Activated CD4-positive, alpha-beta T cell treated with anti-CD3 and anti-CD28 coated beads, Interleukin-2, amount 10 ng/mL, durations not matched to agents 24 days and 14 days (primary cell): Measurements from ENCODE around the gene MYADM. TPM values are rescaled to one million over a fixed set of nuclear protein-coding genes. Genes with fewer than 3 reads are reported as not detected.

Experiments used
- DNase-seq: peaks from one replicate; pipeline ENCODE4 v3.0.0; 2022
- H3K27ac Mint-ChIP-seq: one replicate; pipeline ENCODE4 v1.8.0; 2022; ENCODE audit warnings: mild to moderate bottlenecking, mixed read lengths
- H3K27me3 Mint-ChIP-seq: one replicate; pipeline ENCODE4 v1.8.0; 2022; ENCODE audit warnings: mixed read lengths
- H3K36me3 Mint-ChIP-seq: one replicate; pipeline ENCODE4 v1.8.0; 2022; ENCODE audit warnings: low read depth, mild to moderate bottlenecking, mixed read lengths
- H3K4me1 Mint-ChIP-seq: one replicate; pipeline ENCODE4 v1.8.0; 2021; ENCODE audit warnings: mixed read lengths
- H3K4me3 Mint-ChIP-seq: one replicate; pipeline ENCODE4 v1.8.0; 2022; ENCODE audit warnings: mild to moderate bottlenecking, moderate library complexity, mixed read lengths
- H3K9me3 Mint-ChIP-seq: one replicate; pipeline ENCODE4 v1.8.0; 2021; ENCODE audit warnings: mixed read lengths
- intact Hi-C: fragments of 100-400 bp; cut with micrococcal nuclease; formaldehyde crosslinking; loops from one replicate; pipeline ENCODE4 v1.15.1; 2023
- total RNA-seq: library from RNA; stranded (reverse); gene quantifications from 2 replicates; pipeline ENCODE4 v1.2.3, GENCODE V29; 2022

MYADM gene
- total RNA-seq, 1 donor from 2014 or later, result 69.0 TPM

DNA sequence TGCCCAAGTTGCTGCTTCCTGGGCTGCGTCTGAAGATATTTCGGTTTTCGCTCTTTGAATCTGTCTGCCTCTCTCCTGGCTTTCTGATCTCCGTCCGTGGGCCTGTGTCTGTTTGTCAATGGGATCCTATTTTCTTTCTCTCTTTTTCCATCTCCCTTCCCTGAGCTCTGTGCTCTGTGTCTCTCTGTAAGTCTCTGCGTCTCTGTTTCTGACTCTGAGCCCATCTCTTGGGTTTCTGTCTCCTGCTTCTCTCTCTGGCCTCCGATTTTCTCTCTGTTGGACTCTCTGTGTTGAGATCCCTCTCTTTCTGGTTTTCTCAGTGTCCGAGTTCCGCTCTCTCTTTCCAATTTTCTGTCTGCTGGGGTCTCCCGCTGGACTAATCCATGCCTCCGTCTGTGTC, 16.1 kb downstream of the MYADM start:
- intact Hi-C loops, result no loop called here
- Mint-ChIP-seq H3K27me3 (peaks cover 34% of the 10 kb centered on the region), H3K4me1 (peaks cover 8% of the 10 kb centered on the region), H3K4me3 (peak overlapping the region; percentile 1), H3K27ac (no peak overlapping the region), H3K9me3 (no peaks in the 10 kb centered on the region), H3K36me3 (no peaks in the 10 kb centered on the region)
- DNase-seq, result no peak

DNA sequence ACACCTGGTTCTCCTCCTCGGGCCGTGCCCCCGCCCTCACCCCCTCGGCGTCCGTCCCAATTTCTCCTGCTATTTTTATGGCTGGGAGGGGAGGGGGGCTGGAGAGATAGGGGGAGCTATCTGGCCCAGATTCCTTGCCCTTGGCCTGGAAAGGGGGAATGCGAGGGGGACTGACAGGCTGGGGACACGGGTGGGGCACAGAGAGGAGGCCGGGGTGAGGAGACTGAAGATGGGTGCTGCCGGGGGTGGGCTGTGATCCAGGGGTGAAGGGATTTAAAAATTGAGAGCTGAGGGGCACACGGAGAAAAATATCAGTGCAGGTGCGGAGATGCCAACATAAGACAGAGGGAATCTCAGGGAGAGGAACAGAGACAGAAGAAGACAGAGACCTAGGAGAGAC, 16.6 kb downstream of the MYADM start:
- DNase-seq, result no peak
- Mint-ChIP-seq H3K36me3 (no peaks in the 10 kb centered on the region), H3K9me3 (no peaks in the 10 kb centered on the region), H3K27me3 (peaks cover 34% of the 10 kb centered on the region), H3K4me3 (no peak overlapping the region), H3K27ac (no peak overlapping the region), H3K4me1 (peaks cover 4% of the 10 kb centered on the region)
- intact Hi-C loops, result no loop called here

DNA sequence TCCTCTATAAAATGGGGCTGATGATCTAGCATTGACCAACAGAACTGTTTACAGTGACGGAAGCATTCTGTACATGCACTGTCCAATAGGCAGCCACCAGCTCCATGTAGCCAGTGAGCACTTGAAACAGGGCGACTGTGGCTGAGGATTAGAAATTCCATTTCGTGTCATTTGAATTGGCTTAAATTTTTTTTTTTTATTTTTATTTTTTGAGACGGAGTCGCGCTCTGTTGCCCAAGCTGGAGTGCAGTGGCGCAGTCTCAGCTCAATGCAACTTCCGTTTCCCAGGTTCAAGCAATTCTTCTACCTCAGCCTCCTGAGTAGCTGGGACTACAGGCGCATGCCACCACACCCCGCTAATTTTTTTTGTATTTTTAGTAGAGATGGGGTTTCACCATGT, 17.4 kb downstream of the MYADM start:
- no peak for DNase-seq
- H3K36me3 Mint-ChIP-seq, result no peaks in the 10 kb centered on the region
- no peaks in the 10 kb centered on the region for H3K9me3 Mint-ChIP-seq
- H3K4me1 Mint-ChIP-seq, result peaks cover 5% of the 10 kb centered on the region
- no peak overlapping the region for H3K4me3 Mint-ChIP-seq
- no peak overlapping the region for H3K27ac Mint-ChIP-seq
- intact Hi-C loops, result no loop called here
- H3K27me3 Mint-ChIP-seq, result peaks cover 34% of the 10 kb centered on the region

DNA sequence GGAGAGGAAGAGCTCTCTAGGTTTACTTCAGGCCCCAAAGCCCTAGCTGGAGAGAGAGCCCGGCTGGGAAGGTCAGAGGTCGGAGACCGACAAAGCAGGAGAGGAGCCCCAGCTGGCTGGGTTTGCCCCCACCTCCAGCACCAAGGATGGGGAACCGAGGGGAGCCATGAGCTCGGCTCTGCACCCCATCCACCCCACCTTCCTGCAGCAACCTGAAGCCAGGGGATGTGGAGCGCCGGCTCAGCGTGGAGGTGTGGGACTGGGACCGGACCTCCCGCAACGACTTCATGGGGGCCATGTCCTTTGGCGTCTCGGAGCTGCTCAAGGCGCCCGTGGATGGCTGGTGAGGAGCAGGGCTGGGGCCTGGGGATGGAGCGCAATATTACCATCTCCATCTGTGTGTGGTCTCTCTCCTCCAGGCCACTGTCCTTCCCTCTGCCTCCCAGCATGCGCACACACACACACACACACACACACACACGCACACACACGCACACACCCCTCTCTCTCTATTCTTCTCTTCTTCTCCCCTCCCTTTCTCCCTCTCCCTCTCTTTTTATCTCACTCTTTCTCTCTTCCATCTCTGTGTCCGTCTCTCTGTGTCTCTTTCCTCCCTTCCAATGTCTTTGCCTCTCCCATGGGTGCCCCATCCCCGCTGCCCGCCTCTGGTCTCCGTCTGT, 24.8 kb downstream of the MYADM start:
- no peak for DNase-seq
- H3K9me3 Mint-ChIP-seq, result no peaks in the 10 kb centered on the region

GRCh38 chr19:53892981-53893325, 25.3 kb downstream of the MYADM start:
- no peaks in the 10 kb centered on the region for H3K36me3 Mint-ChIP-seq
- H3K27me3 Mint-ChIP-seq, result peaks cover 12% of the 10 kb centered on the region
- peaks cover 3% of the 10 kb centered on the region for H3K4me1 Mint-ChIP-seq
- no peak overlapping the region for H3K27ac Mint-ChIP-seq
- no peaks in the 10 kb centered on the region for H3K9me3 Mint-ChIP-seq
- intact Hi-C loops, result no loop called here
- no peak overlapping the region for H3K4me3 Mint-ChIP-seq
- no peak for DNase-seq

More for the DNA sequence above, 24.8 kb downstream of the MYADM start:
- no peak overlapping the region for H3K27ac Mint-ChIP-seq
- no peak overlapping the region for H3K4me3 Mint-ChIP-seq
- no peaks in the 10 kb centered on the region for H3K36me3 Mint-ChIP-seq
- peaks cover 3% of the 10 kb centered on the region for H3K4me1 Mint-ChIP-seq
- H3K27me3 Mint-ChIP-seq, result peaks cover 10% of the 10 kb centered on the region
- intact Hi-C loops, result no loop called here

DNA sequence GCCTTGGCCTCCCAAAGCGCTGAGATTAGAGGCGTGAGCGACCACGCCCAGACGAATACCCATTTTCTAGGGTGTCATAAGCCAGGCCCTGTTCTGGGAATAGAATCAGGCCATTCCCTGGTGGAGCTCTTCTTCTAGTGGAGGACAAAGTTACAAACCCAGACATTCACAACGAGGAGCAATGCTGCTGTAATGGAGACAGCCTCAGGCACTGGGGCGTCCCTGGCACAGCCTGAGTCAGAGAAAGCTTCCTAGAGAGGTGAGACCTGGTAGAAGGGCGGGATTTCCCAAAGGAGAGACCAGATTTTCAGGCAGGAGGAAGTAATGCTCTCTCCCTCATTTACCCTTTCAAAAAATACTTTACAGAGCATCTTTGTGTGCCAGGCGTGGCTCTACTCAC, 27.0 kb downstream of the MYADM start:
- DNase-seq, result no peak
- Mint-ChIP-seq H3K9me3 (no peaks in the 10 kb centered on the region), H3K27ac (no peak overlapping the region), H3K27me3 (peaks cover 15% of the 10 kb centered on the region), H3K4me1 (peaks cover 6% of the 10 kb centered on the region), H3K36me3 (no peaks in the 10 kb centered on the region), H3K4me3 (no peak overlapping the region)
- intact Hi-C loops, result no loop called here

DNA sequence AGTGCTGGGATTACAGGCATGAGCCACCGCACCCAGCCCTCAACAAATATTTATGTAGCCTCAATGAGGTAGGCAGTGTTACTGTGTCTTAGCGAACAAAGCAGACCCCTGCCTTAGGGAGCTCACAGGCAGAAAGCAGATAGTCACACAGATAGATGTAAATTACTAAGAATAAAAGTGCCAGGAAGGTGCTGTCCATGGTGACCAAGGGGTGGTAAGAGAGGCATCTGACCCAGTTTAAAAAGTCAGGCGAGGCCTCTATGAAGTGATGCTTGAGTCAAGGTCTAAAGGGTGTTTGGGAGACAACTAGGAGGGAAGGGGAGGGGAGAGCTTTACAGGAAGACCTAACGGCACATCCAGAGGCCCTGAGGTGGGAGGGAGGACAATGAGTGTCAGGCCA, 29.0 kb downstream of the MYADM start:
- intact Hi-C loops, result no loop called here
- H3K9me3 Mint-ChIP-seq, result no peaks in the 10 kb centered on the region
- H3K36me3 Mint-ChIP-seq, result no peaks in the 10 kb centered on the region
- no peak for DNase-seq
- H3K4me3 Mint-ChIP-seq, result no peak overlapping the region
- H3K27me3 Mint-ChIP-seq, result peaks cover 13% of the 10 kb centered on the region
- H3K27ac Mint-ChIP-seq, result no peak overlapping the region
- H3K4me1 Mint-ChIP-seq, result peaks cover 4% of the 10 kb centered on the region

DNA sequence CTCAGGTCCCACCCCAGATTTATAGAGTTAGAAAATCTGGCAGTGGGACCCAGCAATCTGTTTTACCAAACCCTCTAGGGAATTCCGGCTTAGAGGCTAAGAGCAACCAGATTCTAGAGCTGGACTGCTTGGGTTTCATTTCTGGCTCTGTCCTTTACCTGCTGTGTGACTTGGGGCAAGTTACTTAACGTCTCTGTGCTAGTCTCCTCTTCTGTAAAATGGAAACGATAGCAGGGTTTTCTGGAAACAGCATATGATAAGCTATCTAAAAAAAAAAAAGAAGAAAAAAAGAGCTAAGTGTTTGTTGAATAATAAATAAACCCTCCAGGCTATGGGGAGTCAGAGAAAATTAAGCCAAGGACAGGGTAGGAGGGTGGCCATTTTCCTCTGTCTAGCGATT, 29.8 kb downstream of the MYADM start:
- Mint-ChIP-seq H3K36me3 (no peaks in the 10 kb centered on the region), H3K27me3 (peaks cover 11% of the 10 kb centered on the region), H3K4me3 (no peak overlapping the region), H3K27ac (no peak overlapping the region), H3K9me3 (no peaks in the 10 kb centered on the region), H3K4me1 (peaks cover 4% of the 10 kb centered on the region)
- no peak for DNase-seq
- intact Hi-C loops, result no loop called here

DNA sequence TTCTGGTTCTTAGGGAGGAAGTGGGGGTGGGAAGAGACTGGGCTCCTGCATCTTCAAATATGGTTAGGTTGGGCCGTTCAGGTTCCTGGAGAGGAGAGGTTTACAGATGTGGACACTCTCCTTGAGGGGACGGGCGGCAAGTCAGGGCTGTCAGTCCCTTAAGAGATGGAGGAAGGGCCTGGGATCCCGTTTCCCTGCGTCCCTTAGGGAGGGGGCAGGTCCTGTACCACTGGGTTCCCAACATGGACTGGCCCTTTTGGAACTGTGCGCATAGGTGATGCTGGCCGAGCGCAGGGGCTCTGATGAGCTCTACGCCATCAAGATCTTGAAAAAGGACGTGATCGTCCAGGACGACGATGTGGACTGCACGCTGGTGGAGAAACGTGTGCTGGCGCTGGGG, 30.5 kb downstream of the MYADM start:
- Mint-ChIP-seq H3K27ac (no peak overlapping the region), H3K4me3 (no peak overlapping the region), H3K27me3 (peaks cover 12% of the 10 kb centered on the region), H3K9me3 (no peaks in the 10 kb centered on the region), H3K4me1 (peaks cover 4% of the 10 kb centered on the region), H3K36me3 (no peaks in the 10 kb centered on the region)
- no peak for DNase-seq
- intact Hi-C loops, result no loop called here

DNA sequence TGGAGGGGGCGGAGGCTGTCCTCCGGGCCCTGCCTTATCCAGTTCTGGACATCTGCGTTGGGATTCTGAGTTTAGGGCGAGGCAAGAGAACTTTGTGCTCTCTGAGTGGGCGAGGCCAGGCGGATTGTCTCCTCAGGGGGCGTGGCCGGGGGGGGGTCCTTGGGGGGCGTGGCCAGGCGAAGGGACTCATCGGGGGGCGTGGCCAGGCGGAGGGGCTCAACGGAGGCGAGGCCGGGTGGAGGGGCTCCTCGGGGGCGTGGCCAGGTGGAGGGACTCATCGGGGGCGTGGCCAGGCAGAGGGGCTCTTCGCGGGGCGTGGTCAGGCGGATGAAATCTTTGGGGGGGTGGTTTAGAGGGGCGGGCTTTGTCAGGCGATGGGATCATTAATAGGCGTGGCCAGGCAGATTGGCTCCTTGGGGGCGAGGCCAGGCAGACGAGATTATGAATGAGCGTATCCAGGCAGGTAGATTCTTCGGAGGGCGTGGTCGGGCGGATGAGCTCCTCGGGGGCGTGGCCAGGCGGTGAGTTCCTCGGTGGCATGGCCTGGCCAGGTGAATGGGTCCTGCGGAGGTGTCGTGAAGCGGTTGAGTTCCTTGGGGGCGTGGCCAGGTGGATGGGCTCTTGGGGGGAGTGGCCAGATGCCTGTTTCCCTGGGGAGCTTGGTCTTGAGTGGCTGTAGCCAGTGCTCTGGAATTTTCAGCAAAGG, 31.1 kb downstream of the MYADM start:
- DNase-seq, result no peak
- H3K27ac Mint-ChIP-seq, result no peak overlapping the region
- peaks cover 4% of the 10 kb centered on the region for H3K4me1 Mint-ChIP-seq
- H3K4me3 Mint-ChIP-seq, result no peak overlapping the region
- intact Hi-C loops, result no loop called here
- H3K27me3 Mint-ChIP-seq, result peaks cover 12% of the 10 kb centered on the region
- no peaks in the 10 kb centered on the region for H3K9me3 Mint-ChIP-seq
- H3K36me3 Mint-ChIP-seq, result no peaks in the 10 kb centered on the region

GRCh38 chr19:53900191-53900860, 32.6 kb downstream of the MYADM start:
- intact Hi-C loops, result loop anchor here (10.0 kb wide), 1 partner anchor 56 kb away; no protein-coding TSS in a partner anchor
- peaks cover 18% of the 10 kb centered on the region for H3K27me3 Mint-ChIP-seq
- no peaks in the 10 kb centered on the region for H3K9me3 Mint-ChIP-seq
- H3K27ac Mint-ChIP-seq, result no peak overlapping the region
- DNase-seq, result no peak
- no peak overlapping the region for H3K4me3 Mint-ChIP-seq
- peaks cover 4% of the 10 kb centered on the region for H3K4me1 Mint-ChIP-seq
- H3K36me3 Mint-ChIP-seq, result no peaks in the 10 kb centered on the region

DNA sequence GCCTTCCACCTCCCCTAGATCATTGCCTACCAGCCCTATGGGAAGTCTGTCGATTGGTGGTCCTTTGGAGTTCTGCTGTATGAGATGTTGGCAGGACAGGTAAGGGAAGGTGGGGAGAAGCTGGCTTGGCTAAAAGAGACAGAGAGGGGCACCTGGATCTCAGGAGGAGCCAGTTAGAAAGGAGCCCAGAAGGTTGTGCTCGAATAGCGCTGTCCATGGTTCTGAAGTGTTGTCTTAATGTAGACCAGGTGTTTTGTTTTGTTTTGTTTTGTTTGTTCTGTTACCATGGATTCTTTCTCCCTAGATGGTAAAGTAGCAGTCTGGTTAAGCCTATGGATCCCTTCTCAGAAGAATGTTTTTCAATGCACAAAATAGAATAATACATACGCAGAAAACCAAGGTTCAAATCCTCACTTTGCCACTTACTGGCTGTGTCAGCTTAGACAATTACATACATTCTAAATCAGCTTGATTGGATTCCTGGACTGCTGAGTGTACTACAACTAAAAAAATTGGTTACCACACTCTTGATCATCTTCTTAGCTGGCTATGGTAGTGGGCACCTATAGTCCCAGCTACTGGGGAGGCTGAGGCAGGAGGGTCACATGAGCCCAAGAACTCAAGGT, 35.5 kb downstream of the MYADM start:
- Mint-ChIP-seq H3K4me1 (peaks cover 12% of the 10 kb centered on the region), H3K36me3 (peaks cover 4% of the 10 kb centered on the region), H3K4me3 (no peak overlapping the region), H3K9me3 (no peaks in the 10 kb centered on the region), H3K27ac (no peak overlapping the region), H3K27me3 (peaks cover 35% of the 10 kb centered on the region)
- DNase-seq, result peak; percentile 87
- intact Hi-C loops, result loop anchor here (10.0 kb wide), 1 partner anchor 58 kb away; no protein-coding TSS in a partner anchor

DNA sequence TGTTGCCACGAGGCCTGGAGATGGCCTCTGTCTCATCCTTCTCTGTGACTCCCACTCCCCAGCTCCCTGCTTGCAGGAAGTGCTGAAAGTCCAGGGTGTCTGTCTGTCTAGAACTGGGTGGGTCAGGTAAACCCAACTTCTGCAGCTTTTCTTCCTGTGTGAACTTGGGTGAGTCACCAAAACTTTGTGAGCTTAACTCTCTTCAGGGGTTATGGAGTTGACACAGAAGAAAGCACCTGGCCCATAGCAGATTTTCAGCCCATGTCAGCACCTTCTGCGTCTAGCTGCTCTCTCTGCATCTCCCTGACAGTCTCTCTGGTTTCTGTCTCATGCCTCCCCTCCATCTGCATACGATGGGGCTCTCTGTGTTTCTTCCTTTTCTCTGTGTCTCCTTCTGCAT, 37.2 kb downstream of the MYADM start:
- no peak overlapping the region for H3K27ac Mint-ChIP-seq
- no peaks in the 10 kb centered on the region for H3K9me3 Mint-ChIP-seq
- peaks cover 16% of the 10 kb centered on the region for H3K4me1 Mint-ChIP-seq
- H3K27me3 Mint-ChIP-seq, result peaks cover 45% of the 10 kb centered on the region
- H3K4me3 Mint-ChIP-seq, result no peak overlapping the region
- DNase-seq, result no peak
- H3K36me3 Mint-ChIP-seq, result peaks cover 8% of the 10 kb centered on the region
- intact Hi-C loops, result loop anchor here (5.0 to 10.0 kb wide), 2 partner anchors 60 to 72 kb away; no protein-coding TSS in a partner anchor

DNA sequence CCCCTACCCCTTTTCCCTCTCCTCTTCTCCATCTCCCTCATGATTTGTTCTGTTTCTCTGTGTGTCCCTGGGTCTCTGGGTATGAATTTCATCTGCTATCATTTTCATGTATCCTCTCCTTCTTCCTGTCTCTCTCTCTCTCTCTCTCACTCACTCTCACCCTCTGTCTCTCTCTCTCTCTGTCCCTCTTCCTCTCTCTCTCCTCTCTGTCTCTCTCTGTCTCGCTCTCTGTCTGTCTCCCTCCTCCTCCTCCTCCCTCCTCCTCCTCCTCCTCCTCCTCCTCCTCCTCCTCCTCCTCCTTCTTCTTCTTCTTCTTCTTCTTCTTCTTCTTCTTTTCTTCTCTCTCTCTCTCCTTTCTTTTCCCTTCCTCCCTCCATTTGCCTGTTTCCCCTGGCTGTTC, 38.1 kb downstream of the MYADM start:
- H3K4me3 Mint-ChIP-seq, result no peak overlapping the region
- H3K27ac Mint-ChIP-seq, result no peak overlapping the region
- peaks cover 17% of the 10 kb centered on the region for H3K4me1 Mint-ChIP-seq
- peaks cover 54% of the 10 kb centered on the region for H3K27me3 Mint-ChIP-seq
- intact Hi-C loops, result loop anchor here (1.0 to 10.0 kb wide), 3 partner anchors 61 to 119 kb away; no protein-coding TSS in a partner anchor
- peaks cover 8% of the 10 kb centered on the region for H3K36me3 Mint-ChIP-seq
- no peak for DNase-seq
- H3K9me3 Mint-ChIP-seq, result no peaks in the 10 kb centered on the region
